OCI-LY7 (cell line): ENCODE measurements around the gene DNAJB7. TPM values are rescaled to one million over a fixed set of nuclear protein-coding genes. Genes with fewer than 3 reads are reported as not detected.

ENCODE experiments used
- BruUV-seq: library from RNA; stranded (reverse); fragments of 400-500 nt; replicated peaks from 2 replicates; lab custom pipeline; 2021; lab: Mats Ljungman, UMichigan
- CTCF ChIA-PET: fragments of 300-600 bp; sonication (Branson Sonifier 250); formaldehyde crosslinking; loops from one replicate; lab custom pipeline; 2022; ENCODE audit warnings: antibody characterized with exemption; ENCODE audit not compliant: unreplicated experiment; lab: Charles Lee
- POLR2A ChIA-PET: fragments of 300-600 bp; sonication (Branson Sonifier 250); formaldehyde crosslinking; loops from one replicate; lab custom pipeline; 2022; ENCODE audit warnings: antibody characterized with exemption; lab: Charles Lee
- DNase-seq: peaks from one replicate; pipeline ENCODE4 v3.0.0-alpha.2; 2015; ENCODE audit warnings: low spot score
- H2AFZ ChIP-seq: fragments of 200-600 bp; sonication (generic), shearing (Covaris generic); 2 replicates; pipeline ENCODE4 v1.6.1; 2014; ENCODE audit warnings: mild to moderate bottlenecking, antibody characterized with exemption, low read length, moderate library complexity
- H3K27ac ChIP-seq: fragments of 200-600 bp; sonication (generic); 2 replicates; pipeline ENCODE4 v1.5.1; 2014; ENCODE audit warnings: mixed run types, low read depth, mild to moderate bottlenecking, moderate library complexity, low read length, inconsistent platforms; ENCODE audit not compliant: poor library complexity, severe bottlenecking
- H3K36me3 ChIP-seq: fragments of 200-600 bp; sonication (generic); 2 replicates; pipeline ENCODE4 v1.6.1; 2014; ENCODE audit warnings: mild to moderate bottlenecking, antibody characterized with exemption, low read length, moderate library complexity, mixed read lengths; ENCODE audit not compliant: insufficient read depth
- H3K4me1 ChIP-seq: fragments of 200-600 bp; sonication (generic); 2 replicates; pipeline ENCODE4 v1.5.1; 2014; ENCODE audit warnings: mild to moderate bottlenecking, low read length; ENCODE audit not compliant: insufficient read depth, poor library complexity, severe bottlenecking
- H3K4me2 ChIP-seq: fragments of 200-600 bp; sonication (generic); 2 replicates; pipeline ENCODE4 v1.6.1; 2014; ENCODE audit warnings: mild to moderate bottlenecking, low read length
- H3K4me3 ChIP-seq: fragments of 200-600 bp; sonication (generic); 2 replicates; pipeline ENCODE4 v1.5.1; 2014; ENCODE audit warnings: mild to moderate bottlenecking, low read depth, low read length; ENCODE audit not compliant: poor library complexity, severe bottlenecking
- H3K79me2 ChIP-seq: fragments of 200-600 bp; sonication (generic); 2 replicates; pipeline ENCODE4 v1.6.1; 2016; ENCODE audit warnings: low read depth, mild to moderate bottlenecking, low read length, moderate library complexity, mixed read lengths; ENCODE audit not compliant: insufficient read depth
- H3K9me2 ChIP-seq: fragments of 200-600 bp; sonication (generic); 2 replicates; pipeline ENCODE4 v1.6.1; 2016; ENCODE audit warnings: mild to moderate bottlenecking, low read length, mixed read lengths; ENCODE audit not compliant: insufficient read depth
- H3K9me3 ChIP-seq: fragments of 200-600 bp; sonication (generic); 2 replicates; pipeline ENCODE4 v1.6.1; 2014; ENCODE audit warnings: mild to moderate bottlenecking, mixed run types, low read length, mixed read lengths
- H4K20me1 ChIP-seq: fragments of 200-600 bp; sonication (generic); 2 replicates; pipeline ENCODE4 v1.6.1; 2014; ENCODE audit warnings: mild to moderate bottlenecking, antibody characterized with exemption, low read length, moderate library complexity, mixed read lengths; ENCODE audit not compliant: insufficient read depth
- CTCF ChIP-seq: fragments of 200-600 bp; sonication (generic); conservative IDR thresholded peaks from 2 replicates; pipeline ENCODE4 v1.5.1; 2014; ENCODE audit warnings: mild to moderate bottlenecking, antibody characterized with exemption, low read length, moderate library complexity, mixed read lengths
- EZH2phosphoT487 ChIP-seq: fragments of 200-600 bp; sonication (generic); IDR thresholded peaks from 2 replicates; pipeline ENCODE4 v1.6.1; 2018; ENCODE audit warnings: low read depth, borderline replicate concordance, mild to moderate bottlenecking, mixed run types, antibody characterized with exemption, low read length, moderate library complexity, mixed read lengths
- intact Hi-C: fragments of 100-400 bp; cut with micrococcal nuclease; formaldehyde crosslinking; loops from one replicate; pipeline ENCODE4 v1.10.0; 2022; ENCODE audit not compliant: unreplicated experiment
- microRNA-seq: library from miRNA; unstranded; fragments of <30 nt; microRNA quantifications from one replicate; pipeline ENCODE4 v1.2.0, GENCODE V29; 2022; ENCODE audit warnings: borderline replicate concordance
- small RNA-seq: library from RNA; depleted of rRNA; stranded (forward); fragments of <200 nt; gene quantifications from one replicate; pipeline ENCODE3, GENCODE V24; 2014
- total RNA-seq, 2 experiments: library from RNA; depleted of rRNA in 1 of 2; stranded (reverse); fragments of >200 nt in 1 of 2; shearing (Covaris generic) in 1 of 2; gene quantifications; 2 replicates each; pipeline ENCODE4 v1.2.3, GENCODE V29; 2014 to 2022

Gene DNAJB7
- total RNA-seq, 2 experiments from 2014 or later = not detected

DNA sequence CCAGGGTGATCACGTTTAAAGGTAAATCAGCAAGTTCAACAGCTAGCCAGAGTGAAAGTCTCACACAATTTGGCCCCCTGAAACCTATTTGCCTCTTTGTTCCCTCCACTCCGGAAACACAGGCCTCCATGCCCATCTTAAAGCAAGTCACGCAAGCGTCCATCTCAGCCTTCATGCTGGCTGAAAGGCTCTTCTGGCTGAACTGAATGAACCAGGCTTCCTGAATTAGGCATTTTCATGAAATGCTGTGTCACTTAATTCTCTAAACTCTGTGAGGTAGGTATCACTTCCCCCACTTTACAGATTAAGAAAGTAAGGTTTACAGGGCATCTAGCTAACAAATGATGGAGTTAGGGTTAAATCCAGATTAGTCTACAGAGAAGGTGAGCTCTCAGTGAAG, 44.2 kb downstream of the DNAJB7 start:
- Histone ChIP-seq H3K9me3 (no peaks in the 10 kb centered on the region), H3K4me2 (peak overlapping the region; percentile 93), H4K20me1 (no peaks in the 10 kb centered on the region), H3K79me2 (peaks cover 58% of the 10 kb centered on the region), H3K4me3 (peak overlapping the region; percentile 96), H3K4me1 (peaks cover 32% of the 10 kb centered on the region), H2AFZ (peak overlapping the region; percentile 86; the same call in 1 of the 2 replicates), H3K9me2 (no peaks in the 10 kb centered on the region), H3K27ac (peak overlapping the region; percentile 65), H3K36me3 (peaks cover 35% of the 10 kb centered on the region)
- intact Hi-C loops = loop anchor here (2.0 kb wide), 1 partner anchor 39 kb away; the partner anchor contains the start of genes ST13 and XPNPEP3
- peak; percentile 53 for DNase-seq
- ChIA-PET POLR2A (interaction anchor here (0.6 to 1.3 kb wide), 5 partner anchors 8 to 1669 kb away, joined by 3 to 6 read pairs (median 3); no protein-coding TSS in a partner anchor), CTCF (no interaction called here)
- TF ChIP-seq EZH2phosphoT487 = no peak
- no peak for TF ChIP-seq CTCF
- BruUV-seq = no TSS peak

GRCh38 chr22:40813912-40814315, 48.0 kb downstream of the DNAJB7 start:
- no peak for TF ChIP-seq EZH2phosphoT487
- no peak for DNase-seq
- ChIA-PET POLR2A (interaction anchor here (0.5 to 0.6 kb wide), 2 partner anchors 164 to 343 kb away, joined by 3 read pairs; no protein-coding TSS in a partner anchor), CTCF (no interaction called here)
- H2AFZ ChIP-seq = no peak overlapping the region
- H3K4me2 ChIP-seq = no peak overlapping the region
- BruUV-seq = no TSS peak
- intact Hi-C loops = no loop called here
- no peaks in the 10 kb centered on the region for H3K9me3 ChIP-seq
- peaks cover 94% of the 10 kb centered on the region for H3K79me2 ChIP-seq
- H3K4me3 ChIP-seq = no peak overlapping the region
- H3K9me2 ChIP-seq = no peaks in the 10 kb centered on the region
- H3K36me3 ChIP-seq = peaks cover 56% of the 10 kb centered on the region
- H3K4me1 ChIP-seq = peaks cover 34% of the 10 kb centered on the region
- 0 out of 2 replicates have a peak, but pooled peaks cover under 1% of the 10 kb centered on the region for H4K20me1 ChIP-seq
- no peak overlapping the region for H3K27ac ChIP-seq

Small RNA genes lying within 50 kb of the gene (microRNA-seq; reads per million reads assigned to microRNA genes)
- 6.8 reads per million for gene MIR4766

Small RNA genes lying within 50 kb of the gene (small RNA-seq; reads per million reads assigned to genes)
- not detected for gene MIR4766

Other genes starting within 250 kb of the DNAJB7 start
- 25.6 and 47.7 TPM in 2 replicates for gene MRTFA, start 225.4 kb downstream of the DNAJB7 start, total RNA-seq (2014; rRNA removed; shearing (Covaris generic))
- 60.4 and 66.9 TPM in 2 replicates for gene MRTFA, start 225.4 kb downstream of the DNAJB7 start, total RNA-seq (2022)
- not detected in 2 replicates for gene MCHR1, start 182.6 kb downstream of the DNAJB7 start, total RNA-seq (2014; rRNA removed; shearing (Covaris generic))
- not detected in 2 replicates for gene MCHR1, start 182.6 kb downstream of the DNAJB7 start, total RNA-seq (2022)
- 19.1 and 25.9 TPM in 2 replicates for gene SLC25A17, start 42.8 kb downstream of the DNAJB7 start, total RNA-seq (2014; rRNA removed; shearing (Covaris generic))
- 31.4 and 37.9 TPM in 2 replicates for gene SLC25A17, start 42.8 kb downstream of the DNAJB7 start, total RNA-seq (2022)
- 121 and 255 TPM in 2 replicates for gene ST13, start 5.5 kb downstream of the DNAJB7 start, total RNA-seq (2014; rRNA removed; shearing (Covaris generic))
- gene ST13, start 5.5 kb downstream of the DNAJB7 start, total RNA-seq (2022) = 223 and 225 TPM in 2 replicates
- 4.9 and 12.2 TPM in 2 replicates for gene XPNPEP3, start 5.0 kb downstream of the DNAJB7 start, total RNA-seq (2014; rRNA removed; shearing (Covaris generic))
- 22.4 and 22.8 TPM in 2 replicates for gene XPNPEP3, start 5.0 kb downstream of the DNAJB7 start, total RNA-seq (2022)
- gene RBX1, start 89.3 kb upstream of the DNAJB7 start, total RNA-seq (2014; rRNA removed; shearing (Covaris generic)) = 77.3 and 83.6 TPM in 2 replicates
- gene RBX1, start 89.3 kb upstream of the DNAJB7 start, total RNA-seq (2022) = 78.9 and 86.9 TPM in 2 replicates
- 45.4 and 46.2 TPM in 2 replicates for gene EP300, start 230.5 kb upstream of the DNAJB7 start, total RNA-seq (2014; rRNA removed; shearing (Covaris generic))
- 101 and 108 TPM in 2 replicates for gene EP300, start 230.5 kb upstream of the DNAJB7 start, total RNA-seq (2022)